Measurements from ENCODE around the gene ATXN2L. TPM values are rescaled to one million over a fixed set of nuclear protein-coding genes. Genes with fewer than 3 reads are reported as not detected.
A peak's percentile ranks its signal among the peaks of the same experiment; 100 is the strongest.
"Not testable (repeated sequence)": the region's sequence is repeated elsewhere in the genome, so short reads cannot be mapped to it uniquely, and the experiment has no call there.

The ATXN2L gene, protein sequence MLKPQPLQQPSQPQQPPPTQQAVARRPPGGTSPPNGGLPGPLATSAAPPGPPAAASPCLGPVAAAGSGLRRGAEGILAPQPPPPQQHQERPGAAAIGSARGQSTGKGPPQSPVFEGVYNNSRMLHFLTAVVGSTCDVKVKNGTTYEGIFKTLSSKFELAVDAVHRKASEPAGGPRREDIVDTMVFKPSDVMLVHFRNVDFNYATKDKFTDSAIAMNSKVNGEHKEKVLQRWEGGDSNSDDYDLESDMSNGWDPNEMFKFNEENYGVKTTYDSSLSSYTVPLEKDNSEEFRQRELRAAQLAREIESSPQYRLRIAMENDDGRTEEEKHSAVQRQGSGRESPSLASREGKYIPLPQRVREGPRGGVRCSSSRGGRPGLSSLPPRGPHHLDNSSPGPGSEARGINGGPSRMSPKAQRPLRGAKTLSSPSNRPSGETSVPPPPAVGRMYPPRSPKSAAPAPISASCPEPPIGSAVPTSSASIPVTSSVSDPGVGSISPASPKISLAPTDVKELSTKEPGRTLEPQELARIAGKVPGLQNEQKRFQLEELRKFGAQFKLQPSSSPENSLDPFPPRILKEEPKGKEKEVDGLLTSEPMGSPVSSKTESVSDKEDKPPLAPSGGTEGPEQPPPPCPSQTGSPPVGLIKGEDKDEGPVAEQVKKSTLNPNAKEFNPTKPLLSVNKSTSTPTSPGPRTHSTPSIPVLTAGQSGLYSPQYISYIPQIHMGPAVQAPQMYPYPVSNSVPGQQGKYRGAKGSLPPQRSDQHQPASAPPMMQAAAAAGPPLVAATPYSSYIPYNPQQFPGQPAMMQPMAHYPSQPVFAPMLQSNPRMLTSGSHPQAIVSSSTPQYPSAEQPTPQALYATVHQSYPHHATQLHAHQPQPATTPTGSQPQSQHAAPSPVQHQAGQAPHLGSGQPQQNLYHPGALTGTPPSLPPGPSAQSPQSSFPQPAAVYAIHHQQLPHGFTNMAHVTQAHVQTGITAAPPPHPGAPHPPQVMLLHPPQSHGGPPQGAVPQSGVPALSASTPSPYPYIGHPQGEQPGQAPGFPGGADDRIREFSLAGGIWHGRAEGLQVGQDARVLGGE
- total RNA-seq (27.1 TPM), polyA plus RNA-seq (ENCODE audit: insufficient read depth in 1 of 8, insufficient read length in 8 of 8, low replicate concordance in 1 of 8) (100 to 1,000 TPM in 2 of 8 donors, 10 to 100 TPM in 6; 66.4 to 107 (median 87.2) TPM)
- long read RNA-seq, donor 1, partial matches to known transcripts: 0 of 1 reads
- long read RNA-seq, donor 1, other reads (novel, unspliced or antisense): 0 of 1 reads
- long read RNA-seq, donor 2, partial matches to known transcripts: 0 of 1 reads
- long read RNA-seq, donor 2, other reads (novel, unspliced or antisense): 0 of 1 reads
- long read RNA-seq, donor 3, full-length matches to known transcripts: 7 of 12 reads
- long read RNA-seq, donor 3, partial matches to known transcripts: 5 of 12 reads
- long read RNA-seq, donor 3, other reads (novel, unspliced or antisense): 0 of 12 reads
- long read RNA-seq, donor 4, partial matches to known transcripts: 10 of 14 reads
- long read RNA-seq, donor 4, other reads (novel, unspliced or antisense): 0 of 14 reads
- long read RNA-seq, donor 5, partial matches to known transcripts: 29 of 29 reads
- long read RNA-seq, donor 5, other reads (novel, unspliced or antisense): 0 of 29 reads
- long read RNA-seq, donor 6, partial matches to known transcripts: 0 of 3 reads
- long read RNA-seq, donor 6, other reads (novel, unspliced or antisense): 0 of 3 reads
- long read RNA-seq, donor 7, full-length matches to known transcripts: 5 of 5 reads
- long read RNA-seq, donor 7, partial matches to known transcripts: 0 of 5 reads
- long read RNA-seq, donor 7, other reads (novel, unspliced or antisense): 0 of 5 reads
- long read RNA-seq, donor 8, partial matches to known transcripts: 0 of 3 reads
- long read RNA-seq, donor 8, other reads (novel, unspliced or antisense): 0 of 3 reads
- long read RNA-seq, donor 9, partial matches to known transcripts: 0 of 1 reads
- long read RNA-seq, donor 9, other reads (novel, unspliced or antisense): 0 of 1 reads
- long read RNA-seq, donor 10, full-length matches to known transcripts: 6 of 6 reads
- long read RNA-seq, donor 10, partial matches to known transcripts: 0 of 6 reads
- long read RNA-seq, donor 10, other reads (novel, unspliced or antisense): 0 of 6 reads
- long read RNA-seq, donor 11, partial matches to known transcripts: 0 of 3 reads
- long read RNA-seq, donor 11, other reads (novel, unspliced or antisense): 0 of 3 reads

GRCh38 chr16:28822520-28823290, at the start of gene ATXN2L:
Gene ATXN2L, plus strand, starts transcription at chr16:28822999. Its CDS starts 261 bp downstream, at chr16:28823260.
- under 1% methylated on average over 55 of the region's 91 CpGs for WGBS (ENCODE audit: insufficient coverage)
- H3K4me1 ChIP-seq (ENCODE audit: control insufficient read depth, insufficient read depth, low read length): peaks cover 20% of the 10 kb centered on the region
- H3K27ac ChIP-seq (ENCODE audit: low read length): peak within 1 kb of the TSS; percentile 99
- H3K9me3 ChIP-seq (replicated peaks; ENCODE audit: control insufficient read depth, low read depth, low read length): no peaks in the 10 kb centered on the region
- H3K36me3 ChIP-seq (ENCODE audit: control insufficient read depth, insufficient read depth, low read length): peaks cover 24% of the 10 kb centered on the region
- peak within 1 kb of the TSS; percentile 91 for H3K4me3 ChIP-seq (ENCODE audit: low read length)
- DNase-seq: peak; percentile 99
- no peaks in the 10 kb centered on the region for H3K27me3 ChIP-seq (ENCODE audit: control insufficient read depth, insufficient read depth, low read length)

DNA sequence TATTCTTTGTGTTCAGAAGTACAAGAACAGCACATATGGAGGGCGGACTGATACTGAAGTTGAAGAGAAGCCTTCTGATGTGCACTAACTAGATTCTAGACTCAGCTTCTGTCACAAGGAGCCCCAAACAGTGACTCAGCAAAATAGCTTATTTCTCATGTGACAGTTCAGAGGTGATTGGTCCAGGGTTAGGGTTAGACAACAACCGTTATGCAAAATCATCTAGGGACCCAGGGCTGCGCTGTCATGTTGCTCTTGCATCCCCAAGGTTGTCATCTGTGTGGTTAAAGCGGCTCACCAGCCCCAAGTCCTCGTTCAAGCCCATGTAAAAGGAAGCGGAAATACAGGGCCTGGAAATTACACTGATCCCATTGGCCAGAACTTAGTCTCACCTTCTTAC, 41.1 kb upstream of the ATXN2L start:
- not testable (repeated sequence) for H3K4me1 ChIP-seq (ENCODE audit: control insufficient read depth, insufficient read depth, low read length); H3K4me3 ChIP-seq (ENCODE audit: low read length); H3K9me3 ChIP-seq (replicated peaks; ENCODE audit: control insufficient read depth, low read depth, low read length); DNase-seq; H3K27ac ChIP-seq (ENCODE audit: low read length); H3K36me3 ChIP-seq (ENCODE audit: control insufficient read depth, insufficient read depth, low read length); H3K27me3 ChIP-seq (ENCODE audit: control insufficient read depth, insufficient read depth, low read length)
- no CpG with 5 or more reads among the region's 6 CpGs for WGBS (ENCODE audit: insufficient coverage)

DNA sequence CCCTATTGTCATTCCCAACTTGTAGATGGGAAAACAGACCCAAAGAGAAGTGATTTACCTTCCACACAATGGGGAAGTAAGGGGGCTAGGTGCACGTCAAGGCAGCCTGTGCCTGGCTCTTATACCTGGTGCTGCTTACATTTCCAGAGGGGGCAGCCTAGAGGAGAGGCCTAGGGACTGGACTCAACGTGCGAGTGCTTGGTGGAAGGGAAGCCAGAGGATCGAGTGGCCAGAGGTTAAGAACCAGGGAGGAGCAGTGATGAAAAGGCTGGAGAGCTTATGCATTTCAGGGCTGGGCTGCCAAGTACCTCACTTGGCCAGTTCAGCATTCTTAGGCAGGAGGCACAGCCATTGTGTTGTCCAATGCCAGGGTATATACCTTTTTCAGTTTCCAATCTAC, 40.4 kb upstream of the ATXN2L start:
- not testable (repeated sequence) for H3K9me3 ChIP-seq (replicated peaks; ENCODE audit: control insufficient read depth, low read depth, low read length); H3K4me3 ChIP-seq (ENCODE audit: low read length); DNase-seq; H3K4me1 ChIP-seq (ENCODE audit: control insufficient read depth, insufficient read depth, low read length); H3K27ac ChIP-seq (ENCODE audit: low read length); H3K36me3 ChIP-seq (ENCODE audit: control insufficient read depth, insufficient read depth, low read length); H3K27me3 ChIP-seq (ENCODE audit: control insufficient read depth, insufficient read depth, low read length)
- WGBS (ENCODE audit: insufficient coverage): no CpG with 5 or more reads among the region's 4 CpGs

DNA sequence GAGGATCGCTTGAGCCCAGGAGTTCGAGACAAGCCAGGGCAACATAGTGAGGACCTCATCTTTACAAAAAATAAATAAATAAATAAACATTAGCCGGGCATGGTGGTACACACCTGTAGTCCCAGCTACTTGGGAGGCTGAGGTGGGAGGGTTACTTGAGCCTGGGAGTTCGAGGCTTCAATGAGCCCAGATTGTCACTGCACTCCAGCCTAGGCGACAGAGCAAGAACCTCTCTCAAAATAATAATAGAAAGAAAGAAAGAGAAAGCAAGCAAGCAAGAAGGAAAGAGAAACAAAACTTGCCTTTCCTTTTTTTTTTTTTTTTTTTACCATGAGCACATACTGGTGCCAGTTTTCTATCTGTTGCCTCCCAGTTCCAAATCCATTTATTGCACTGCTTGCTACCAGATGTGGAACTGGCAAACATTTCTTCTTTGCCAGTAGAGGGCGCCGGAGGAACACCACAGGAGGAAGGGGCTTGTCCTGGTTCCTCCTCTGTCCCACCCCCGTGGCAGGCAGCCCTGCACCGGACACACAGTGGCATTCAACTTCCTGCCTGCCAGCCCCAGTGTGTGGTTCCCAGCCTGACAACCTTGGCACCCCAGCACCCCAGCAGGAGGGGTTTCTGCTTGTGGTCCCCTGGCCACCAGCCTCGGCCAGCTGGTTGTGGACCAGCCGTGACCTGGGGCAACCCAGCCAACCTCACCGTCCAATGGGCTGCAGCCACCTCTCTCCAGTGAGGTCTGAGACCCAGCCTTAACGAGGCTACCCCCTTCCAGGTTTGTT, 20.4 kb upstream of the ATXN2L start:
- H3K27ac ChIP-seq (ENCODE audit: low read length); H3K4me1 ChIP-seq (ENCODE audit: control insufficient read depth, insufficient read depth, low read length); H3K4me3 ChIP-seq (ENCODE audit: low read length); H3K27me3 ChIP-seq (ENCODE audit: control insufficient read depth, insufficient read depth, low read length); H3K9me3 ChIP-seq (replicated peaks; ENCODE audit: control insufficient read depth, low read depth, low read length); H3K36me3 ChIP-seq (ENCODE audit: control insufficient read depth, insufficient read depth, low read length): not testable (repeated sequence)
- WGBS (ENCODE audit: insufficient coverage): no CpG with 5 or more reads among the region's 13 CpGs
- DNase-seq: peak; percentile 86

- not testable (repeated sequence) for DNase-seq; H3K36me3 ChIP-seq (ENCODE audit: control insufficient read depth, insufficient read depth, low read length); H3K4me3 ChIP-seq (ENCODE audit: low read length); H3K4me1 ChIP-seq (ENCODE audit: control insufficient read depth, insufficient read depth, low read length); H3K27ac ChIP-seq (ENCODE audit: low read length); H3K9me3 ChIP-seq (replicated peaks; ENCODE audit: control insufficient read depth, low read depth, low read length); H3K27me3 ChIP-seq (ENCODE audit: control insufficient read depth, insufficient read depth, low read length)
- no CpG with 5 or more reads among the region's 11 CpGs for WGBS (ENCODE audit: insufficient coverage)
These were observed 15.2 kb upstream of the ATXN2L start for GRCh38 chr16:28807445-28808120.

- Histone ChIP-seq H3K27ac (ENCODE audit: low read length) (no peak overlapping the region), H3K36me3 (ENCODE audit: control insufficient read depth, insufficient read depth, low read length) (no peaks in the 10 kb centered on the region), H3K27me3 (ENCODE audit: control insufficient read depth, insufficient read depth, low read length) (no peaks in the 10 kb centered on the region), H3K4me1 (ENCODE audit: control insufficient read depth, insufficient read depth, low read length) (peaks cover 10% of the 10 kb centered on the region), H3K4me3 (ENCODE audit: low read length) (no peak overlapping the region), H3K9me3 (replicated peaks; ENCODE audit: control insufficient read depth, low read depth, low read length) (no peaks in the 10 kb centered on the region)
- DNase-seq: no peak
- 95% methylated on average over 4 of the region's 5 CpGs for WGBS (ENCODE audit: insufficient coverage)
These were observed 2.8 kb upstream of the ATXN2L start for GRCh38 chr16:28820016-28820415.

DNA sequence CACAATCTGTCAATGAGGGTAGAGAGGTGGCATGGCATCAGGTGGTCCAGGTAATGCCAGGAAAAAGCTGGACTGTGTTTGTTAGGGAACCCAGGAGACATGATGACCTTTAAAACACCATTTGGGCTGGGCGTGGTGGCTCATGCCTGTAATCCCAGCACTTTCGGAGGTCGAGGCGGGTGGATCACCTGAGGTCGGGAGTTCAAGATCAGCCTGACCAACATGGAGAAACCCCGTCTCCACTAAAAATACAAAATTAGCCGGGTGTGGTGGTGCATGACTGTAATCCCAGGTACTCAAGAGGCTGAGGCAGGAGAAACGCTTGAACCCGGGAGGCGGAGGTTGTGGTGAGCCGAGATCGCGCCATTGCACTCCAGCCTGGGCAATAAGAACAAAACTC, 2.3 kb upstream of the ATXN2L start:
- not testable (repeated sequence) for H3K4me3 ChIP-seq (ENCODE audit: low read length); H3K27me3 ChIP-seq (ENCODE audit: control insufficient read depth, insufficient read depth, low read length); H3K27ac ChIP-seq (ENCODE audit: low read length); H3K9me3 ChIP-seq (replicated peaks; ENCODE audit: control insufficient read depth, low read depth, low read length); DNase-seq; H3K36me3 ChIP-seq (ENCODE audit: control insufficient read depth, insufficient read depth, low read length)
- H3K4me1 ChIP-seq (ENCODE audit: control insufficient read depth, insufficient read depth, low read length): peaks cover 15% of the 10 kb centered on the region
- 93% methylated on average over 4 of the region's 13 CpGs for WGBS (ENCODE audit: insufficient coverage)
